H9 (cell line): ENCODE measurements around the gene KIAA2012. TPM values are rescaled to one million over a fixed set of nuclear protein-coding genes. Genes with fewer than 3 reads are reported as not detected.
A peak's percentile ranks its signal among the peaks of the same experiment; 100 is the strongest.
"Not testable (repeated sequence)": the region's sequence is repeated elsewhere in the genome, so short reads cannot be mapped to it uniquely, and the experiment has no call there.

Source experiments
- DNase-seq: peaks from one replicate; pipeline ENCODE4 v3.0.0-alpha.2; 2017
- H2AFZ ChIP-seq: one replicate; pipeline ENCODE4 v1.6.1; 2013; ENCODE audit warnings: mild to moderate bottlenecking, low read length, control low read depth, moderate library complexity
- H2AK5ac ChIP-seq: 2 replicates; pipeline ENCODE4 v1.6.1; 2013; ENCODE audit warnings: low read length, control low read depth, mixed read lengths; ENCODE audit not compliant: insufficient read length
- H2BK120ac ChIP-seq: one replicate; pipeline ENCODE4 v1.6.1; 2013; ENCODE audit warnings: low read depth, mild to moderate bottlenecking, low read length, control low read depth, inconsistent platforms; ENCODE audit not compliant: poor library complexity, severe bottlenecking
- H2BK12ac ChIP-seq: 2 replicates; pipeline ENCODE4 v1.6.1; 2013; ENCODE audit warnings: low read length, control low read depth, mixed read lengths, low read depth; ENCODE audit not compliant: insufficient read length
- H2BK15ac ChIP-seq: 2 replicates; pipeline ENCODE4 v1.6.1; 2013; ENCODE audit warnings: low read depth, low read length, control low read depth
- H2BK20ac ChIP-seq: one replicate; pipeline ENCODE4 v1.6.1; 2013; ENCODE audit warnings: low read depth, mild to moderate bottlenecking, low read length, control low read depth, inconsistent platforms; ENCODE audit not compliant: poor library complexity, severe bottlenecking
- H2BK5ac ChIP-seq: 2 replicates; pipeline ENCODE4 v1.6.1; 2013; ENCODE audit warnings: low read length, control low read depth, mixed read lengths; ENCODE audit not compliant: insufficient read length
- H3K14ac ChIP-seq: 2 replicates; pipeline ENCODE4 v1.6.1; 2013; ENCODE audit warnings: low read length, control low read depth; ENCODE audit not compliant: insufficient read depth
- H3K18ac ChIP-seq: 2 replicates; pipeline ENCODE4 v1.6.1; 2013; ENCODE audit warnings: low read depth, mild to moderate bottlenecking, mixed read lengths, low read length, control low read depth; ENCODE audit not compliant: insufficient read length
- H3K23ac ChIP-seq: 2 replicates; pipeline ENCODE4 v1.6.1; 2013; ENCODE audit warnings: low read length, control low read depth, mixed read lengths, low read depth; ENCODE audit not compliant: insufficient read length
- H3K23me2 ChIP-seq: 2 replicates; pipeline ENCODE4 v1.6.1; 2013; ENCODE audit warnings: low read depth, mild to moderate bottlenecking, mixed read lengths, low read length, control low read depth; ENCODE audit not compliant: insufficient read length, poor library complexity, severe bottlenecking
- H3K27ac ChIP-seq: 2 replicates; pipeline ENCODE4 v1.5.1; 2013; ENCODE audit warnings: low read length, control low read depth, mixed read lengths, low read depth; ENCODE audit not compliant: insufficient read length
- H3K27me3 ChIP-seq: 2 replicates; pipeline ENCODE4 v1.6.1; 2013; ENCODE audit warnings: low read length, control low read depth, inconsistent platforms; ENCODE audit not compliant: insufficient read depth
- H3K4ac ChIP-seq: 2 replicates; pipeline ENCODE4 v1.6.1; 2013; ENCODE audit warnings: low read depth, mild to moderate bottlenecking, control low read depth, inconsistent platforms, low read length, moderate library complexity
- H3K4me1 ChIP-seq: 2 replicates; pipeline ENCODE4 v1.6.1; 2013; ENCODE audit warnings: low read length, control low read depth, inconsistent platforms; ENCODE audit not compliant: insufficient read depth
- H3K4me2 ChIP-seq: 2 replicates; pipeline ENCODE4 v1.6.1; 2013; ENCODE audit warnings: low read length, control low read depth, mixed read lengths; ENCODE audit not compliant: insufficient read length, insufficient read depth
- H3K56ac ChIP-seq: 2 replicates; pipeline ENCODE4 v1.6.1; 2013; ENCODE audit warnings: low read depth, mild to moderate bottlenecking, mixed read lengths, low read length, control low read depth; ENCODE audit not compliant: insufficient read length
- H3K79me1 ChIP-seq: 2 replicates; pipeline ENCODE4 v1.6.1; 2013; ENCODE audit warnings: low read depth, mild to moderate bottlenecking, moderate library complexity, low read length, control low read depth, inconsistent platforms; ENCODE audit not compliant: insufficient read depth, poor library complexity, severe bottlenecking
- H3K79me2 ChIP-seq: 2 replicates; pipeline ENCODE4 v1.6.1; 2013; ENCODE audit warnings: low read length, control low read depth, inconsistent platforms; ENCODE audit not compliant: insufficient read depth
- H3K9ac ChIP-seq: 2 replicates; pipeline ENCODE4 v1.6.1; 2013; ENCODE audit warnings: low read length, control low read depth, mixed read lengths; ENCODE audit not compliant: insufficient read length; ENCODE audit errors: extremely low read depth
- H3K9me3 ChIP-seq: one replicate; pipeline ENCODE4 v1.6.1; 2013; ENCODE audit warnings: low read depth, low read length, inconsistent platforms; ENCODE audit not compliant: control insufficient read depth
- H3T11ph ChIP-seq: one replicate; pipeline ENCODE4 v1.6.1; 2013; ENCODE audit warnings: mild to moderate bottlenecking, low read length, control low read depth, inconsistent platforms
- H4K20me1 ChIP-seq: one replicate; pipeline ENCODE4 v1.6.1; 2013; ENCODE audit not compliant: control insufficient read depth, insufficient read length, insufficient read depth
- H4K5ac ChIP-seq: 2 replicates; pipeline ENCODE4 v1.6.1; 2013; ENCODE audit warnings: low read depth, mild to moderate bottlenecking, mixed read lengths, low read length, control low read depth; ENCODE audit not compliant: insufficient read length
- H4K8ac ChIP-seq: replicated peaks from 2 replicates; pipeline ENCODE4 v1.6.1; 2013; ENCODE audit warnings: low read length, control low read depth, mixed read lengths, low read depth; ENCODE audit not compliant: insufficient read length
- H4K91ac ChIP-seq: 2 replicates; pipeline ENCODE4 v1.6.1; 2013; ENCODE audit warnings: low read depth, mild to moderate bottlenecking, moderate library complexity, mixed read lengths, low read length, control low read depth; ENCODE audit not compliant: insufficient read length
- H3K27ac Mint-ChIP-seq, 3 experiments: 2 replicates in 2 of 3; 3 replicates in 1 of 3; pipeline ENCODE4 v1.8.0; 2020 to 2021; ENCODE audit warnings: mixed read lengths in 3 of 3, mild to moderate bottlenecking in 1 of 3, moderate library complexity in 1 of 3
- H3K27me3 Mint-ChIP-seq: 2 replicates; pipeline ENCODE4 v1.8.0; 2021; ENCODE audit warnings: low read depth, mild to moderate bottlenecking, moderate library complexity, mixed read lengths
- H3K36me3 Mint-ChIP-seq, 3 experiments: 2 replicates in 2 of 3; 3 replicates in 1 of 3; pipeline ENCODE4 v1.8.0; 2020 to 2021; ENCODE audit warnings: low read depth in 3 of 3, mixed read lengths in 3 of 3; ENCODE audit not compliant: insufficient read depth in 1 of 3
- H3K4me1 Mint-ChIP-seq, 2 experiments: 2 replicates each; pipeline ENCODE4 v1.8.0; 2020; ENCODE audit warnings: mixed read lengths in 2 of 2
- H3K4me3 Mint-ChIP-seq, 2 experiments: 2 replicates in 1 of 2; 3 replicates in 1 of 2; pipeline ENCODE4 v1.8.0; 2020 to 2021; ENCODE audit warnings: mild to moderate bottlenecking in 2 of 2, mixed read lengths in 2 of 2, moderate library complexity in 1 of 2
- H3K9me3 Mint-ChIP-seq, 2 experiments: 2 replicates in 1 of 2; 3 replicates in 1 of 2; pipeline ENCODE4 v1.8.0; 2020; ENCODE audit warnings: mild to moderate bottlenecking in 2 of 2, mixed read lengths in 2 of 2, moderate library complexity in 1 of 2
- CTCF ChIP-seq: fragments of 200-600 bp; sonication (generic); conservative IDR thresholded peaks from 3 replicates; pipeline ENCODE4 v1.8.0; 2021; ENCODE audit warnings: antibody characterized with exemption, mild to moderate bottlenecking
- WGBS: extraction: QIAGEN DNeasy Blood & Tissue Kit; methylation state at CpG from one replicate; pipeline ENCODE4 v1.1.7; 2013; ENCODE audit warnings: missing lambda C conversion rate, low lambda C conversion rate, mixed read lengths; ENCODE audit not compliant: insufficient read length; ENCODE audit errors: extremely low coverage; 5-methylcytosine and 5-hydroxymethylcytosine counted together
- total RNA-seq: library from RNA; stranded (reverse); gene quantifications from 2 replicates; pipeline ENCODE4 v1.2.1, GENCODE V29; 2021

Gene KIAA2012
- total RNA-seq, 1 experiment from 2014 or later: not detected

GRCh38 chr2:202238234-202239197 is 165.5 kb downstream of the KIAA2012 start, which contains the start of gene SUMO1:
Gene SUMO1, minus strand, starts transcription at chr2:202238597. Its CDS starts 146 bp downstream, at chr2:202238451.
- Histone ChIP-seq H4K5ac (peak within 1 kb of the TSS; percentile 33), H2BK12ac (no peak within 1 kb of the TSS), H2BK5ac (peak within 1 kb of the TSS; percentile 69), H3K23ac (no peak within 1 kb of the TSS), H3T11ph (no peak within 1 kb of the TSS), H3K56ac (peak within 1 kb of the TSS; percentile 36), H2BK15ac (no peak within 1 kb of the TSS), H3K18ac (peak within 1 kb of the TSS; percentile 98), H2BK120ac (peak within 1 kb of the TSS; percentile 87), H2BK20ac (no peak within 1 kb of the TSS), H2AFZ (no peak within 1 kb of the TSS), H3K27ac (peak within 1 kb of the TSS; percentile 88), H3K4me2 (peak within 1 kb of the TSS; percentile 78), H3K23me2 (peaks cover 5% of the 10 kb centered on the region), H4K20me1 (no peaks in the 10 kb centered on the region), H3K4ac (peak within 1 kb of the TSS; percentile 51; the same call in 1 of the 2 replicates), H3K9ac (peak within 1 kb of the TSS; percentile 99), H4K8ac (no peak within 1 kb of the TSS), H2AK5ac (no peak within 1 kb of the TSS), H3K9me3 (no peaks in the 10 kb centered on the region), H3K27me3 (no peaks in the 10 kb centered on the region), H3K79me1 (no peaks in the 10 kb centered on the region), H3K14ac (peak within 1 kb of the TSS; percentile 97), H3K4me1 (no peaks in the 10 kb centered on the region; the same call in 1 of the 2 replicates), H3K79me2 (peaks cover 32% of the 10 kb centered on the region; the same call in 1 of the 2 replicates), H4K91ac (peak within 1 kb of the TSS; percentile 54)
- H3K27me3 Mint-ChIP-seq: no peaks in the 10 kb centered on the region
- H3K27ac Mint-ChIP-seq: peak within 1 kb of the TSS; percentile 98 to 99 (median 99)
- no peak for TF ChIP-seq CTCF
- peak within 1 kb of the TSS; percentile 96 to 98 for H3K4me3 Mint-ChIP-seq
- peaks cover 14 to 22% of the 10 kb centered on the region in 2 experiments for H3K4me1 Mint-ChIP-seq
- no CpG with 5 or more reads among the region's 54 CpGs for WGBS
- peak; percentile 96 for DNase-seq
- peaks cover 0 to 1% of the 10 kb centered on the region in 2 experiments; a peak in 1 of 5 replicates for H3K9me3 Mint-ChIP-seq
- H3K36me3 Mint-ChIP-seq: peaks cover 3 to 9% (median 7%) of the 10 kb centered on the region in 3 experiments; a peak in 5 of 7 replicates

GRCh38 chr2:202247710-202248109 is 174.7 kb downstream of the KIAA2012 start:
- H3K23me2 ChIP-seq, H3K23ac ChIP-seq, H3K4me1 ChIP-seq, H4K91ac ChIP-seq, H2BK5ac ChIP-seq, H3K14ac ChIP-seq, H3K36me3 Mint-ChIP-seq, H3K27ac Mint-ChIP-seq, H2BK12ac ChIP-seq, H3K18ac ChIP-seq, H3K4ac ChIP-seq, H2BK15ac ChIP-seq, H3K27ac ChIP-seq, H3K4me2 ChIP-seq, DNase-seq, H2BK120ac ChIP-seq, H3K9ac ChIP-seq, H4K5ac ChIP-seq, H4K8ac ChIP-seq, H2AFZ ChIP-seq, H3K56ac ChIP-seq, H2BK20ac ChIP-seq, H3T11ph ChIP-seq, H3K4me3 Mint-ChIP-seq, H3K9me3 ChIP-seq, H3K27me3 Mint-ChIP-seq, H3K79me2 ChIP-seq, H3K9me3 Mint-ChIP-seq, H3K27me3 ChIP-seq, H2AK5ac ChIP-seq, H3K79me1 ChIP-seq, H4K20me1 ChIP-seq: not testable (repeated sequence)
- WGBS: no CpG with 5 or more reads among the region's 5 CpGs
- peaks cover 16 to 18% of the 10 kb centered on the region in 2 experiments for H3K4me1 Mint-ChIP-seq
